Fibroblast of skin of left quadriceps (primary cell): ENCODE results near the gene ABCB11.
"Not testable (repeated sequence)": the region's sequence is repeated elsewhere in the genome, so short reads cannot be mapped to it uniquely, and the experiment has no call there.

Source experiments
- DNase-seq, 2 experiments: peaks; one replicate each; pipeline ENCODE4 v3.0.0-alpha.2; 2013; ENCODE audit warnings: low read depth in 2 of 2

Gene ABCB11

GRCh38 chr2:168971261-168971660 lies 59.9 kb downstream of the ABCB11 start:
- no peak for DNase-seq

GRCh38 chr2:168970711-168971233 lies 60.4 kb downstream of the ABCB11 start:
- no peak for DNase-seq

- DNase-seq: no peak
These were observed 61.3 kb downstream of the ABCB11 start for GRCh38 chr2:168969865-168970264.

- no peak for DNase-seq
These were observed 62.8 kb downstream of the ABCB11 start for GRCh38 chr2:168968342-168968741.

GRCh38 chr2:168964251-168964807 lies 66.8 kb downstream of the ABCB11 start:
- no peak for DNase-seq

GRCh38 chr2:168962636-168963035 lies 68.5 kb downstream of the ABCB11 start:
- no peak for DNase-seq

GRCh38 chr2:168961450-168962229 lies 69.5 kb downstream of the ABCB11 start:
- peak; percentile 35 to 43 for DNase-seq

GRCh38 chr2:168956392-168956791 lies 74.7 kb downstream of the ABCB11 start:
- no peak for DNase-seq

GRCh38 chr2:168955321-168955720 lies 75.8 kb downstream of the ABCB11 start:
- DNase-seq: no peak

- no peak for DNase-seq
These were observed 76.9 kb downstream of the ABCB11 start for GRCh38 chr2:168954256-168954655.

GRCh38 chr2:168952424-168952823 lies 78.7 kb downstream of the ABCB11 start:
- DNase-seq: no peak

- no peak for DNase-seq
These were observed 79.3 kb downstream of the ABCB11 start for GRCh38 chr2:168951871-168952270.

GRCh38 chr2:168949324-168949723 lies 81.8 kb downstream of the ABCB11 start:
- DNase-seq: no peak

GRCh38 chr2:168948621-168949212 lies 82.4 kb downstream of the ABCB11 start:
- no peak for DNase-seq

GRCh38 chr2:168945508-168945907 lies 85.6 kb downstream of the ABCB11 start:
- DNase-seq: no peak

- DNase-seq: no peak
These were observed 87.1 kb downstream of the ABCB11 start for GRCh38 chr2:168944065-168944464.

GRCh38 chr2:168941297-168941696 lies 89.8 kb downstream of the ABCB11 start:
- no peak for DNase-seq

- no peak for DNase-seq
These were observed 91.2 kb downstream of the ABCB11 start for GRCh38 chr2:168939918-168940317.

GRCh38 chr2:168939061-168939460 lies 92.1 kb downstream of the ABCB11 start:
- no peak for DNase-seq

- DNase-seq: peak; percentile 20 to 21
These were observed 95.1 kb downstream of the ABCB11 start for GRCh38 chr2:168935810-168936581.

- DNase-seq: no peak
These were observed 96.3 kb downstream of the ABCB11 start for GRCh38 chr2:168934826-168935225.

GRCh38 chr2:168932174-168932573 lies 99.0 kb downstream of the ABCB11 start:
- not testable (repeated sequence) for DNase-seq
